H1 (cell line): ENCODE results near the gene GOLIM4. TPM values are rescaled to one million over a fixed set of nuclear protein-coding genes. Genes with fewer than 3 reads are reported as not detected.

Experiments used
- CTCF ChIA-PET: fragments of 300-600 bp; sonication (Branson Sonifier 250); formaldehyde crosslinking; loops from one replicate; lab custom pipeline; 2021; ENCODE audit not compliant: partially characterized antibody; lab: Charles Lee
- POLR2A ChIA-PET: fragments of 300-600 bp; sonication (Branson Sonifier 250); formaldehyde crosslinking; loops from one replicate; lab custom pipeline; 2021; ENCODE audit warnings: inconsistent platforms; ENCODE audit not compliant: partially characterized antibody; lab: Charles Lee
- DNase-seq, 2 experiments: peaks; one replicate each; pipeline versions ENCODE4 v3.0.0 to v3.0.0-alpha.2; 2010 to 2022; ENCODE audit warnings: low spot score in 2 of 2, low read depth in 1 of 2, mixed read lengths in 1 of 2
- FAIRE-seq: peaks from 2 replicates; lab custom pipeline; 2011; peaks lifted over from hg19 to GRCh38; lab: Jason Lieb, UNC
- H2AFZ ChIP-seq: 2 replicates; pipeline ENCODE4 v1.8.1; 2012; ENCODE audit warnings: low read length, inconsistent platforms
- H2AK5ac ChIP-seq: 2 replicates; pipeline ENCODE4 v1.6.1; 2013; ENCODE audit warnings: low read depth, low read length
- H2BK120ac ChIP-seq: replicated peaks from 2 replicates; pipeline ENCODE3; 2013; ENCODE audit warnings: low read depth, low read length, inconsistent platforms
- H2BK12ac ChIP-seq: 2 replicates; pipeline ENCODE4 v1.6.1; 2013; ENCODE audit warnings: low read depth, low read length
- H2BK15ac ChIP-seq: 2 replicates; pipeline ENCODE4 v1.6.1; 2013; ENCODE audit warnings: low read length
- H2BK20ac ChIP-seq: 2 replicates; pipeline ENCODE4 v1.6.1; 2013; ENCODE audit warnings: low read length
- H2BK5ac ChIP-seq: 2 replicates; pipeline ENCODE4 v1.6.1; 2013; ENCODE audit warnings: low read depth, low read length
- H3K14ac ChIP-seq: 2 replicates; pipeline ENCODE4 v1.6.1; 2013; ENCODE audit warnings: inconsistent platforms; ENCODE audit not compliant: insufficient read length
- H3K18ac ChIP-seq: 2 replicates; pipeline ENCODE4 v1.6.1; 2013; ENCODE audit warnings: low read length; ENCODE audit errors: extremely low read depth
- H3K23ac ChIP-seq: 2 replicates; pipeline ENCODE4 v1.6.1; 2013; ENCODE audit warnings: inconsistent platforms; ENCODE audit not compliant: insufficient read length
- H3K23me2 ChIP-seq: 2 replicates; pipeline ENCODE4 v1.6.1; 2013; ENCODE audit warnings: low read depth, low read length
- H3K27ac ChIP-seq: 2 replicates; pipeline ENCODE4 v1.6.1; 2011; ENCODE audit warnings: low read depth, low read length, inconsistent platforms
- H3K27me3 ChIP-seq, 4 experiments: replicated peaks in 1 of 4; 1 replicate in 1 of 4; 2 replicates in 3 of 4; pipeline versions ENCODE4 v1.6.1 to v1.8.1; 2011 to 2013; ENCODE audit warnings: low read length in 3 of 4, mild to moderate bottlenecking in 3 of 4, inconsistent platforms in 2 of 4, mixed read lengths in 2 of 4, moderate library complexity in 1 of 4; ENCODE audit not compliant: control insufficient read depth in 3 of 4, insufficient read depth in 3 of 4; ENCODE audit errors: extremely low read depth in 1 of 4
- H3K36me3 ChIP-seq, 4 experiments: 2 replicates each; pipeline versions ENCODE4 v1.6.1 to v1.8.1; 2011 to 2013; ENCODE audit warnings: mild to moderate bottlenecking in 4 of 4, low read length in 3 of 4, moderate library complexity in 2 of 4, control low read depth in 1 of 4, inconsistent platforms in 1 of 4; ENCODE audit not compliant: insufficient read depth in 4 of 4, control insufficient read depth in 2 of 4
- H3K4ac ChIP-seq: replicated peaks from 2 replicates; pipeline ENCODE3; 2013; ENCODE audit warnings: low read length, low read depth, mixed read lengths, inconsistent platforms; ENCODE audit not compliant: insufficient read length
- H3K4me1 ChIP-seq, 4 experiments: replicated peaks in 1 of 4; 1 replicate in 1 of 4; 2 replicates in 3 of 4; pipeline versions ENCODE4 v1.6.1 to v1.8.1; 2011 to 2013; ENCODE audit warnings: low read length in 3 of 4, inconsistent platforms in 2 of 4, mixed read lengths in 1 of 4; ENCODE audit not compliant: insufficient read depth in 4 of 4, control insufficient read depth in 3 of 4
- H3K4me2 ChIP-seq, 2 experiments: 2 replicates each; pipeline versions ENCODE4 v1.6.1 to v1.8.1; 2011 to 2013; ENCODE audit warnings: low read depth in 2 of 2, low read length in 2 of 2, control low read depth in 1 of 2, inconsistent platforms in 1 of 2, mild to moderate bottlenecking in 1 of 2; ENCODE audit not compliant: insufficient read depth in 1 of 2
- H3K4me3 ChIP-seq, 4 experiments: fragments of 200-600, 300-600 bp in 1 of 4; sonication (generic), shearing (Covaris generic), sonication (Bioruptor Twin) in 1 of 4; 2 replicates each; pipeline versions ENCODE4 v1.5.1 to v1.8.1; 2011 to 2016; ENCODE audit warnings: low read length in 4 of 4, low read depth in 3 of 4, control low read depth in 2 of 4, inconsistent platforms in 2 of 4, mild to moderate bottlenecking in 2 of 4, mixed read lengths in 1 of 4, moderate library complexity in 1 of 4; ENCODE audit not compliant: insufficient read depth in 2 of 4; ENCODE audit errors: extremely low read depth in 1 of 4
- H3K56ac ChIP-seq: replicated peaks from 2 replicates; pipeline ENCODE3; 2013; ENCODE audit warnings: low read depth, mild to moderate bottlenecking, mixed read lengths, low read length, inconsistent platforms; ENCODE audit not compliant: insufficient read length
- H3K79me1 ChIP-seq: 2 replicates; pipeline ENCODE4 v1.6.1; 2013; ENCODE audit warnings: low read depth, low read length, control low read depth
- H3K79me2 ChIP-seq, 2 experiments: 2 replicates each; pipeline versions ENCODE4 v1.6.1 to v1.8.1; 2012 to 2013; ENCODE audit warnings: low read length in 2 of 2, mild to moderate bottlenecking in 2 of 2, inconsistent platforms in 1 of 2; ENCODE audit not compliant: insufficient read depth in 2 of 2, control insufficient read depth in 1 of 2
- H3K9ac ChIP-seq, 4 experiments: replicated peaks in 1 of 4; 1 replicate in 1 of 4; 2 replicates in 3 of 4; pipeline versions ENCODE4 v1.6.1 to v1.8.1; 2011 to 2013; ENCODE audit warnings: low read depth in 3 of 4, low read length in 3 of 4, control low read depth in 2 of 4, mild to moderate bottlenecking in 2 of 4, moderate library complexity in 2 of 4, inconsistent platforms in 1 of 4; ENCODE audit errors: extremely low read depth in 1 of 4
- H3K9me3 ChIP-seq, 2 experiments: 2 replicates each; pipeline versions ENCODE4 v1.6.1 to v1.8.1; 2012 to 2013; ENCODE audit warnings: mild to moderate bottlenecking in 2 of 2, moderate library complexity in 2 of 2, control low read depth in 1 of 2, inconsistent platforms in 1 of 2, low read depth in 1 of 2, low read length in 1 of 2, mixed read lengths in 1 of 2; ENCODE audit not compliant: insufficient read depth in 2 of 2
- H4K20me1 ChIP-seq, 2 experiments: replicated peaks in 1 of 2; 2 replicates each; pipeline versions ENCODE3 to v1.8.1; 2011 to 2013; ENCODE audit warnings: inconsistent platforms in 2 of 2, low read length in 2 of 2, mild to moderate bottlenecking in 1 of 2; ENCODE audit not compliant: insufficient read depth in 2 of 2, control insufficient read depth in 1 of 2
- H4K5ac ChIP-seq: 2 replicates; pipeline ENCODE4 v1.6.1; 2013; ENCODE audit warnings: low read length, low read depth, mixed read lengths, inconsistent platforms; ENCODE audit not compliant: insufficient read length
- H4K8ac ChIP-seq: 2 replicates; pipeline ENCODE4 v1.8.0; 2013; ENCODE audit warnings: mild to moderate bottlenecking, moderate library complexity, low read length, inconsistent platforms; ENCODE audit not compliant: insufficient read depth; ENCODE audit errors: extremely low read depth
- H4K91ac ChIP-seq: replicated peaks from 2 replicates; pipeline ENCODE3; 2013; ENCODE audit warnings: low read length, mixed read lengths, inconsistent platforms; ENCODE audit not compliant: insufficient read length
- CBX8 ChIP-seq: fragments of 300-800, 300-1000 bp; sonication (generic); IDR thresholded peaks from 2 replicates; pipeline ENCODE4 v1.7.1; 2016; ENCODE audit warnings: low read depth, low read length, borderline replicate concordance
- CREB1 ChIP-seq: IDR thresholded peaks from 2 replicates; pipeline ENCODE4 v1.6.1; 2012; ENCODE audit warnings: inconsistent platforms
- FOSL1 ChIP-seq: IDR thresholded peaks from 2 replicates; pipeline ENCODE4 v1.6.1; 2011; ENCODE audit warnings: mild to moderate bottlenecking, low read depth, low read length, moderate library complexity; ENCODE audit not compliant: insufficient read depth
- HDAC6 ChIP-seq: IDR thresholded peaks from one replicate; pipeline ENCODE4 v1.7.1; 2012; ENCODE audit warnings: low read depth, mild to moderate bottlenecking, inconsistent platforms, low read length, moderate library complexity
- KDM5A ChIP-seq: fragments of 200-600 bp; IDR thresholded peaks from 2 replicates; pipeline ENCODE4 v1.7.1; 2012; ENCODE audit warnings: mild to moderate bottlenecking, low read length, inconsistent platforms, mixed read lengths
- POLR2A ChIP-seq, 2 experiments: IDR thresholded peaks; 1 replicate in 1 of 2; 2 replicates in 1 of 2; pipeline ENCODE4 v1.6.1; 2011; ENCODE audit warnings: low read depth in 2 of 2, low read length in 2 of 2, mild to moderate bottlenecking in 2 of 2; ENCODE audit errors: control extremely low read depth in 1 of 2
- RNF2 ChIP-seq: fragments of 200-900, 300-1000 bp; sonication (generic); IDR thresholded peaks from 2 replicates; pipeline ENCODE4 v1.7.1; 2016; ENCODE audit warnings: borderline replicate concordance, low read depth, mild to moderate bottlenecking, antibody characterized with exemption, low read length; ENCODE audit not compliant: poor library complexity, severe bottlenecking; ENCODE audit errors: missing control alignments
- SIN3A ChIP-seq, 2 experiments: IDR thresholded peaks in 1 of 2; conservative IDR thresholded peaks in 1 of 2; 2 replicates each; pipeline ENCODE4 v1.6.1; 2011 to 2012; ENCODE audit warnings: low read length in 2 of 2, improper control_type of control experiment in 1 of 2, low read depth in 1 of 2, mild to moderate bottlenecking in 1 of 2
- TAF1 ChIP-seq: IDR thresholded peaks from 2 replicates; pipeline ENCODE4 v1.6.1; 2011; ENCODE audit warnings: mild to moderate bottlenecking, low read depth, low read length
- TEAD4 ChIP-seq: IDR thresholded peaks from 2 replicates; pipeline ENCODE4 v1.6.1; 2012; ENCODE audit warnings: low read depth, low read length, inconsistent platforms, mixed read lengths
- YY1 ChIP-seq: IDR thresholded peaks from 2 replicates; pipeline ENCODE4 v1.6.1; 2011; ENCODE audit warnings: low read depth, mild to moderate bottlenecking, low read length
- WGBS, 2 experiments: shearing (Covaris generic) in 1 of 2; methylation state at CpG; one replicate each; pipeline versions ENCODE4 v1.1.6 to v1.1.7; 2013 to 2015; ENCODE audit warnings: low lambda C conversion rate in 2 of 2, mixed read lengths in 2 of 2, inconsistent platforms in 1 of 2, low coverage in 1 of 2, missing lambda C conversion rate in 1 of 2; ENCODE audit not compliant: insufficient replicate concordance in 2 of 2, insufficient coverage in 1 of 2, insufficient read length in 1 of 2; ENCODE audit errors: extremely low coverage in 1 of 2, missing lambda C conversion rate in 1 of 2; 5-methylcytosine and 5-hydroxymethylcytosine counted together
- polyA plus RNA-seq, 7 experiments: library from polyadenylated mRNA; depleted of rRNA in 3 of 7; stranded (reverse) in 5 of 7; unstranded in 2 of 7; fragments of >200 nt in 5 of 7; fragments of 200-250 nt in 2 of 7; gene quantifications; 1 replicate in 5 of 7; 2 replicates in 1 of 7; 4 replicates in 1 of 7; pipeline versions ENCODE4 v1.2.1 to v1.2.3, GENCODE V29; 2011 to 2013; ENCODE audit warnings: missing spikeins in 2 of 7, mixed read lengths in 2 of 7
- total RNA-seq: library from RNA; stranded (reverse); fragmentation: NEBNext Ultra II Directional; extraction: Animal tissue kit (Norgen Biotek cat#: 25700); gene quantifications from 2 replicates; pipeline ENCODE4 v1.2.1, GENCODE V29; 2021
- TF ChIP-seq, protein P1 (sequence below): IDR thresholded peaks from 2 replicates; pipeline ENCODE4 v1.6.1; 2012; ENCODE audit warnings: low read length, inconsistent platforms

Gene GOLIM4
- total and polyA plus RNA-seq, 2 of the 8 experiments (the other 6 are each of a cell fraction or from before 2014, with no cell fraction given) = 5.6 to 29.7 TPM

DNA sequence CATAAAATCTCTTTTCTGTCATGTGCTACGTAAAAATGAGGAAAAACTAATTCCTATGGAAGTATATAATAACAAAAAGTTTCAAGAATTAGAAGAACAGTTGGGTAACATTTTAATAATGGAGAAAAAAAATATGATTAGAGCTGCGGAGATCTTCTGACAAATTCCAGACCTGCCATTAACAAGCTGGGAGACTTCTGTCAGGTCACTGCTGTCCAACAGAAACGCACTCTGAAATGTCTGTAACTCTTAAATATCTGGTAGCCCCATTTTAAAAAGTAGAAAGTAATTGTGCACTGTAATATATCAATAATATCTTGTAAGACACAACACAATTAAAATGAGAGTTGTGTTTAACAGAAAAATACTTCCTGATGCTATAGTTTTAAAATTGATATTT is 15.7 kb downstream of the GOLIM4 start:
- Histone ChIP-seq H2AK5ac (no peak overlapping the region), H2BK12ac (no peak overlapping the region), H3K79me2 (peaks cover 0 to 66% of the 10 kb centered on the region in 2 experiments; a peak in 2 of 4 replicates), H4K5ac (no peak overlapping the region), H4K91ac (no peak overlapping the region), H3K18ac (no peak overlapping the region), H3K4me2 (no peak overlapping the region), H3K4me1 (peaks cover 0 to 14% (median 7%) of the 10 kb centered on the region in 4 experiments; a peak in 4 of 7 replicates), H2BK5ac (no peak overlapping the region), H4K20me1 (peaks cover 0 to 2% of the 10 kb centered on the region in 2 experiments), H3K9ac (no peak overlapping the region), H4K8ac (no peak overlapping the region), H3K23ac (no peak overlapping the region), H3K4me3 (no peak overlapping the region), H3K27ac (no peak overlapping the region), H3K27me3 (no peaks in the 10 kb centered on the region), H2AFZ (no peak overlapping the region), H3K36me3 (no peaks in the 10 kb centered on the region), H2BK15ac (no peak overlapping the region), H3K9me3 (no peaks in the 10 kb centered on the region), H3K14ac (no peak overlapping the region), H3K56ac (no peak overlapping the region), H2BK120ac (no peak overlapping the region), H3K4ac (no peak overlapping the region), H2BK20ac (no peak overlapping the region), H3K79me1 (no peaks in the 10 kb centered on the region; the same call in 1 of the 2 replicates), H3K23me2 (no peaks in the 10 kb centered on the region)
- DNase-seq = no peak
- ChIA-PET CTCF (interaction anchor here (0.7 to 2.3 kb wide), 4 partner anchors 9 to 39 kb away, joined by 3 to 14 read pairs (median 6); no protein-coding TSS in a partner anchor), POLR2A (interaction anchor here (1.8 kb wide), 1 partner anchor 8 kb away, joined by 4 read pairs; no protein-coding TSS in a partner anchor)
- FAIRE-seq = no peak
- 91% methylated on average over 3 of the region's 3 CpGs; no CpG with 5 or more reads in 1 of the 2 experiments for WGBS, 2 experiments
- TF ChIP-seq POLR2A (IDR thresholded peaks at IDR 0.05; ENCODE audit: control extremely low read depth in 1 of 2, low read depth in 2 of 2, low read length in 2 of 2) (no peak), FOSL1 (no peak), RNF2 (no peak), YY1 (no peak), SIN3A (conservative IDR thresholded peaks at IDR 0.05 in 1 of 2, IDR thresholded peaks at IDR 0.05 in 1 of 2; ENCODE audit: low read depth in 1 of 2, low read length in 2 of 2) (no peak), KDM5A (no peak), HDAC6 (no peak), CREB1 (no peak), CBX8 (no peak), TAF1 (no peak), TEAD4 (no peak)
- TF ChIP-seq, protein P1, sequence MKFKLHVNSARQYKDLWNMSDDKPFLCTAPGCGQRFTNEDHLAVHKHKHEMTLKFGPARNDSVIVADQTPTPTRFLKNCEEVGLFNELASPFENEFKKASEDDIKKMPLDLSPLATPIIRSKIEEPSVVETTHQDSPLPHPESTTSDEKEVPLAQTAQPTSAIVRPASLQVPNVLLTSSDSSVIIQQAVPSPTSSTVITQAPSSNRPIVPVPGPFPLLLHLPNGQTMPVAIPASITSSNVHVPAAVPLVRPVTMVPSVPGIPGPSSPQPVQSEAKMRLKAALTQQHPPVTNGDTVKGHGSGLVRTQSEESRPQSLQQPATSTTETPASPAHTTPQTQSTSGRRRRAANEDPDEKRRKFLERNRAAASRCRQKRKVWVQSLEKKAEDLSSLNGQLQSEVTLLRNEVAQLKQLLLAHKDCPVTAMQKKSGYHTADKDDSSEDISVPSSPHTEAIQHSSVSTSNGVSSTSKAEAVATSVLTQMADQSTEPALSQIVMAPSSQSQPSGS = no peak
